HUES48 (cell line): ENCODE measurements around the gene TULP1.
A peak's percentile ranks its signal among the peaks of the same experiment; 100 is the strongest.

Experiments used
- H3K27ac ChIP-seq: one replicate; pipeline ENCODE4 v1.7.0; 2013; ENCODE audit warnings: low read depth, low read length, inconsistent platforms
- H3K27me3 ChIP-seq: 2 replicates; pipeline ENCODE4 v1.6.1; 2013; ENCODE audit warnings: mild to moderate bottlenecking, low read length; ENCODE audit not compliant: control insufficient read depth, insufficient read depth
- H3K36me3 ChIP-seq: 2 replicates; pipeline ENCODE4 v1.6.1; 2013; ENCODE audit warnings: low read length; ENCODE audit not compliant: control insufficient read depth, insufficient read depth
- H3K4me1 ChIP-seq: 2 replicates; pipeline ENCODE4 v1.6.1; 2013; ENCODE audit warnings: mild to moderate bottlenecking, low read length; ENCODE audit not compliant: control insufficient read depth, insufficient read depth
- H3K4me3 ChIP-seq: 2 replicates; pipeline ENCODE4 v1.5.1; 2013; ENCODE audit warnings: mild to moderate bottlenecking, low read depth, low read length
- H3K9ac ChIP-seq: 2 replicates; pipeline ENCODE4 v1.6.1; 2013; ENCODE audit warnings: mild to moderate bottlenecking, low read depth, low read length, moderate library complexity
- H3K9me3 ChIP-seq: 2 replicates; pipeline ENCODE4 v1.6.1; 2013; ENCODE audit warnings: low read length; ENCODE audit not compliant: control insufficient read depth, insufficient read depth

Gene TULP1

GRCh38 chr6:35480176-35480575 lies 32.5 kb downstream of the TULP1 start:
- H3K9me3 ChIP-seq, result no peaks in the 10 kb centered on the region
- H3K27me3 ChIP-seq, result no peaks in the 10 kb centered on the region
- H3K4me3 ChIP-seq, result no peak overlapping the region
- peaks cover 29% of the 10 kb centered on the region for H3K36me3 ChIP-seq
- H3K4me1 ChIP-seq, result peaks cover 13% of the 10 kb centered on the region
- no peak overlapping the region for H3K27ac ChIP-seq
- H3K9ac ChIP-seq, result no peak overlapping the region

GRCh38 chr6:35478259-35478658 lies 34.4 kb downstream of the TULP1 start:
- 0 out of 2 replicates have a peak, but pooled peaks cover 6% of the 10 kb centered on the region for H3K4me1 ChIP-seq
- H3K9me3 ChIP-seq, result no peaks in the 10 kb centered on the region
- peaks cover 42% of the 10 kb centered on the region for H3K36me3 ChIP-seq
- H3K4me3 ChIP-seq, result no peak overlapping the region
- no peak overlapping the region for H3K27ac ChIP-seq
- no peak overlapping the region for H3K9ac ChIP-seq
- no peaks in the 10 kb centered on the region for H3K27me3 ChIP-seq

- Histone ChIP-seq H3K27ac (no peak overlapping the region), H3K27me3 (no peaks in the 10 kb centered on the region), H3K9me3 (no peaks in the 10 kb centered on the region), H3K4me1 (0 out of 2 replicates have a peak, but pooled peaks cover 6% of the 10 kb centered on the region), H3K36me3 (peaks cover 41% of the 10 kb centered on the region), H3K9ac (no peak overlapping the region), H3K4me3 (no peak overlapping the region)
Measured at GRCh38 chr6:35477551-35478179, 35.0 kb downstream of the TULP1 start.

- H3K36me3 ChIP-seq, result peaks cover 43% of the 10 kb centered on the region
- no peak overlapping the region for H3K27ac ChIP-seq
- no peaks in the 10 kb centered on the region for H3K27me3 ChIP-seq
- H3K9me3 ChIP-seq, result no peaks in the 10 kb centered on the region
- 0 out of 2 replicates have a peak, but pooled peaks cover 6% of the 10 kb centered on the region for H3K4me1 ChIP-seq
- no peak overlapping the region for H3K9ac ChIP-seq
- no peak overlapping the region for H3K4me3 ChIP-seq
Measured at GRCh38 chr6:35477028-35477427, 35.7 kb downstream of the TULP1 start.

- Histone ChIP-seq H3K9ac (no peak overlapping the region), H3K4me1 (0 out of 2 replicates have a peak, but pooled peaks cover 9% of the 10 kb centered on the region), H3K27ac (no peak overlapping the region), H3K9me3 (no peaks in the 10 kb centered on the region), H3K27me3 (no peaks in the 10 kb centered on the region), H3K36me3 (peaks cover 54% of the 10 kb centered on the region), H3K4me3 (no peak overlapping the region)
Measured at GRCh38 chr6:35476004-35476403, 36.7 kb downstream of the TULP1 start.

- H3K4me3 ChIP-seq, result no peak overlapping the region
- H3K9me3 ChIP-seq, result no peaks in the 10 kb centered on the region
- H3K9ac ChIP-seq, result no peak overlapping the region
- H3K36me3 ChIP-seq, result peaks cover 58% of the 10 kb centered on the region
- H3K27me3 ChIP-seq, result no peaks in the 10 kb centered on the region
- H3K27ac ChIP-seq, result no peak overlapping the region
- H3K4me1 ChIP-seq, result peaks cover 13% of the 10 kb centered on the region; the same call in 1 of the 2 replicates
Measured at GRCh38 chr6:35475573-35475972, 37.1 kb downstream of the TULP1 start.

- no peaks in the 10 kb centered on the region for H3K27me3 ChIP-seq
- H3K9ac ChIP-seq, result no peak overlapping the region
- H3K4me1 ChIP-seq, result peaks cover 18% of the 10 kb centered on the region; the same call in 1 of the 2 replicates
- peak overlapping the region; percentile 23 for H3K27ac ChIP-seq
- H3K4me3 ChIP-seq, result no peak overlapping the region
- H3K36me3 ChIP-seq, result peaks cover 62% of the 10 kb centered on the region
- H3K9me3 ChIP-seq, result no peaks in the 10 kb centered on the region
Measured at GRCh38 chr6:35474942-35475570, 37.6 kb downstream of the TULP1 start.

GRCh38 chr6:35474131-35474941 lies 38.4 kb downstream of the TULP1 start:
- Histone ChIP-seq H3K4me3 (no peak overlapping the region), H3K36me3 (peaks cover 63% of the 10 kb centered on the region), H3K9ac (no peak overlapping the region), H3K27ac (peak overlapping the region; percentile 46), H3K4me1 (peaks cover 20% of the 10 kb centered on the region; the same call in 1 of the 2 replicates), H3K27me3 (no peaks in the 10 kb centered on the region), H3K9me3 (no peaks in the 10 kb centered on the region)

- no peaks in the 10 kb centered on the region for H3K27me3 ChIP-seq
- H3K27ac ChIP-seq, result peak overlapping the region; percentile 46
- no peaks in the 10 kb centered on the region for H3K9me3 ChIP-seq
- H3K36me3 ChIP-seq, result peaks cover 65% of the 10 kb centered on the region
- no peak overlapping the region for H3K4me3 ChIP-seq
- H3K9ac ChIP-seq, result no peak overlapping the region
- peaks cover 20% of the 10 kb centered on the region; the same call in 1 of the 2 replicates for H3K4me1 ChIP-seq
Measured at GRCh38 chr6:35473850-35474130, 38.9 kb downstream of the TULP1 start.

- peak overlapping the region; percentile 46 for H3K27ac ChIP-seq
- no peaks in the 10 kb centered on the region for H3K9me3 ChIP-seq
- H3K4me1 ChIP-seq, result peaks cover 20% of the 10 kb centered on the region; the same call in 1 of the 2 replicates
- no peak overlapping the region for H3K9ac ChIP-seq
- no peak overlapping the region for H3K4me3 ChIP-seq
- H3K27me3 ChIP-seq, result no peaks in the 10 kb centered on the region
- peaks cover 65% of the 10 kb centered on the region for H3K36me3 ChIP-seq
Measured at GRCh38 chr6:35473075-35473849, 39.4 kb downstream of the TULP1 start.
